Osteocyte (in vitro differentiated cells): ENCODE results near the gene OPA1. TPM values are rescaled to one million over a fixed set of nuclear protein-coding genes. Genes with fewer than 3 reads are reported as not detected.

Experiments
- DNase-seq: peaks from one replicate; pipeline ENCODE4 v3.0.0; 2021; ENCODE audit warnings: mixed read lengths; ENCODE audit not compliant: unreplicated experiment; ENCODE audit errors: extremely low spot score
- H3K27ac Mint-ChIP-seq: one replicate; pipeline ENCODE4 v1.8.0; 2021; ENCODE audit warnings: mild to moderate bottlenecking, mixed read lengths; ENCODE audit not compliant: unreplicated experiment
- H3K27me3 Mint-ChIP-seq: one replicate; pipeline ENCODE4 v1.8.0; 2021; ENCODE audit warnings: mixed read lengths; ENCODE audit not compliant: unreplicated experiment
- H3K36me3 Mint-ChIP-seq: one replicate; pipeline ENCODE4 v1.8.0; 2021; ENCODE audit warnings: mixed read lengths; ENCODE audit not compliant: unreplicated experiment
- H3K4me1 Mint-ChIP-seq: one replicate; pipeline ENCODE4 v1.8.0; 2021; ENCODE audit warnings: mixed read lengths; ENCODE audit not compliant: unreplicated experiment
- H3K4me3 Mint-ChIP-seq: one replicate; pipeline ENCODE4 v1.8.0; 2021; ENCODE audit warnings: mild to moderate bottlenecking, moderate library complexity, mixed read lengths; ENCODE audit not compliant: unreplicated experiment
- H3K9me3 Mint-ChIP-seq: one replicate; pipeline ENCODE4 v1.8.0; 2021; ENCODE audit warnings: mixed read lengths; ENCODE audit not compliant: unreplicated experiment
- total RNA-seq: library from RNA; stranded (reverse); gene quantifications from 2 replicates; pipeline ENCODE4 v1.2.1, GENCODE V29; 2021
- TF ChIP-seq, protein P1 (sequence below): fragments of 200-600 bp; sonication (generic); IDR thresholded peaks from 2 replicates; pipeline ENCODE4 v1.5.0; 2021; ENCODE audit warnings: antibody characterized with exemption, mild to moderate bottlenecking, moderate library complexity

OPA1 gene
- total RNA-seq, 1 donor from 2014 or later = 49.6 TPM

DNA sequence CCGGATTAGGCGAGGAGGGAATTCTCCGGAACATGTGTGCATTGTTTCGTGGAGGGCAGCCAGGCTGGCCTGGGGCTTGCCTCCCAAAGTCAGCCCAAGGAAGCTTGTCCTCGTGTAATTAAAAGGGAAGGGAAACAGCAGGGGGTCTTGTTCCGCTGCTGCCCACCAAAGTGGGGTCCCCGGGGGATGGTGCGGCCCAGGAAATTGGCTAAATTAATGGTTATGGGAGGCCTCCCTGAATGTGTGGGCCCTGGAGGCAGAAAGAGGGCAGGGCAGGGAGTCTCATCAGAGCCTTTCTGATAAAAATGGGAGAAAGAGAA is 118.1 kb downstream of the OPA1 start:
- Mint-ChIP-seq H3K27ac (no peak overlapping the region), H3K4me3 (no peak overlapping the region), H3K4me1 (peaks cover 9% of the 10 kb centered on the region), H3K36me3 (no peaks in the 10 kb centered on the region), H3K27me3 (peaks cover 8% of the 10 kb centered on the region), H3K9me3 (peaks cover 16% of the 10 kb centered on the region)
- no peak for DNase-seq
- TF ChIP-seq, protein P1, sequence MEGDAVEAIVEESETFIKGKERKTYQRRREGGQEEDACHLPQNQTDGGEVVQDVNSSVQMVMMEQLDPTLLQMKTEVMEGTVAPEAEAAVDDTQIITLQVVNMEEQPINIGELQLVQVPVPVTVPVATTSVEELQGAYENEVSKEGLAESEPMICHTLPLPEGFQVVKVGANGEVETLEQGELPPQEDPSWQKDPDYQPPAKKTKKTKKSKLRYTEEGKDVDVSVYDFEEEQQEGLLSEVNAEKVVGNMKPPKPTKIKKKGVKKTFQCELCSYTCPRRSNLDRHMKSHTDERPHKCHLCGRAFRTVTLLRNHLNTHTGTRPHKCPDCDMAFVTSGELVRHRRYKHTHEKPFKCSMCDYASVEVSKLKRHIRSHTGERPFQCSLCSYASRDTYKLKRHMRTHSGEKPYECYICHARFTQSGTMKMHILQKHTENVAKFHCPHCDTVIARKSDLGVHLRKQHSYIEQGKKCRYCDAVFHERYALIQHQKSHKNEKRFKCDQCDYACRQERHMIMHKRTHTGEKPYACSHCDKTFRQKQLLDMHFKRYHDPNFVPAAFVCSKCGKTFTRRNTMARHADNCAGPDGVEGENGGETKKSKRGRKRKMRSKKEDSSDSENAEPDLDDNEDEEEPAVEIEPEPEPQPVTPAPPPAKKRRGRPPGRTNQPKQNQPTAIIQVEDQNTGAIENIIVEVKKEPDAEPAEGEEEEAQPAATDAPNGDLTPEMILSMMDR = no peak

DNA sequence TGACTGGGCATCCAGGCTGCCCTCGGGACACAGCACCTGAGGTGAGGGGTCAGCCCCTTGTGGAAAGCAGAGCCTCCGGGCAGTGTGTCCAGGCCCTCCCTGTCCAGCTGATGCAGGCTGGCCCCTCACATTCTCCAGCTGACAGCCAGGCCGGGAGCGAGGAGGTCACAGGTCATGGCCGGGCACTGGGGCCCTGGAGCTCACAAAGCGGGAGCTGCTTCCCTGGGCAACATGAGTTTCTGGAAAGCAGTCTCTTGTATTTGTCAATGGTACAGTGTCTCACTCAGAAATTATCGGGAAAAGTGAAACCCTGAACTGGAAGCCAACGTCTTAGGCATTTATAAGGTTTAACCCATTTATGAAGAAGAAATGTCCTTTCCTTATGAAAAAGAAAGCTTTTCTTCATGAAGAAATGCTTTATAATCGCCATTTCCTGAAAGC is 118.5 kb downstream of the OPA1 start:
- Mint-ChIP-seq H3K9me3 (peaks cover 16% of the 10 kb centered on the region), H3K4me3 (no peak overlapping the region), H3K36me3 (no peaks in the 10 kb centered on the region), H3K27ac (no peak overlapping the region), H3K4me1 (peaks cover 9% of the 10 kb centered on the region), H3K27me3 (peaks cover 8% of the 10 kb centered on the region)
- TF ChIP-seq, protein P1 = no peak
- DNase-seq = no peak

DNA sequence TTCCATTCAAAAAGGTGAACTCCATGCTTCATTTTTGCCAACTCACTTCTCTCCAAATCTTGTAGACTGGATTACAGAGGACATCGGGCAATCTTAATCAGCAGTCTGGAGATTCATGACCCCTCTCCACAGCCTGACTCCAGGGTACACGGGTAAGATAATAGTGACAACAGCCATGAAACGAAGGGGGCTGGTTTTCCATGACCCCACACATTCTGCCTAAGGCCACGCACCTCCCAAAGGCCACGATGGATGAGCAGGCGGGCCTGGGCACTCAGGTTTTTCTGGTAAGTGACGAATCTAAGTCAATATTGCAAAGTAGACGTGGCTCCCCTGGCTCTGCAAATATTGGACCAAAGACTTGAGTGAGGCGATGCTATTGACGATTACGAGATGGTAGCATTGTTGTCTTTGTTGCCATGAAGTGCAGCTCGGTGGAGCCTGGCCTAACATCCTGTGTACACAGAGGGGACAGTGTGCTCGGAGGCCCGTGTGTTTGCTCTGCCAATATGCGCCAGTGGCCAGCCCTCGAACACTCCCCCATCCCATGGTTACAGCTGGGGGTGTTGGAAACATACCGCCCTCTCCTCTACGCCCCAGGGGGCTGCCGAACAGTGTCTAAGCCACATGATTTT is 119.1 kb downstream of the OPA1 start:
- Mint-ChIP-seq H3K9me3 (peaks cover 16% of the 10 kb centered on the region), H3K27ac (no peak overlapping the region), H3K4me3 (no peak overlapping the region), H3K4me1 (peaks cover 9% of the 10 kb centered on the region), H3K27me3 (peaks cover 8% of the 10 kb centered on the region), H3K36me3 (no peaks in the 10 kb centered on the region)
- no peak for DNase-seq
- TF ChIP-seq, protein P1 = no peak

DNA sequence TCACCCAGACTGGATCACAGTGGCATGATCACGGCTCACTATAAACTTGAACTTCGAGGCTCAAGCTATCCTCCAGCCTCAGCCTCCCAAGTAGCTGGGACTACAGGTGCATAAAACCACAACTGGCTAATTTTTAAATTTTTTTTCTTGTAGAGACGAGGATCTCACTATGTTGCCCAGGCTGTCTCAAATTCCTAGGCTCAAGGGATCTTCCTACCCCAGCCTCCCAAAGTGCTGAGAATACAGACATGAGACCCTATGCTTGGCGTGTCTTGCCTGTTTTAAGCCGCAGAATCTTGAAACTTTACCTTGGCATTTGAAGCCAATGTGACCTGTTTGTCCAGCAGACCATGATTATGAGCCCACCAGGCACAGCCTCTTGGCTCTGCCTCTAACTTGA is 119.9 kb downstream of the OPA1 start:
- H3K9me3 Mint-ChIP-seq = peaks cover 12% of the 10 kb centered on the region
- peaks cover 11% of the 10 kb centered on the region for H3K27me3 Mint-ChIP-seq

DNA sequence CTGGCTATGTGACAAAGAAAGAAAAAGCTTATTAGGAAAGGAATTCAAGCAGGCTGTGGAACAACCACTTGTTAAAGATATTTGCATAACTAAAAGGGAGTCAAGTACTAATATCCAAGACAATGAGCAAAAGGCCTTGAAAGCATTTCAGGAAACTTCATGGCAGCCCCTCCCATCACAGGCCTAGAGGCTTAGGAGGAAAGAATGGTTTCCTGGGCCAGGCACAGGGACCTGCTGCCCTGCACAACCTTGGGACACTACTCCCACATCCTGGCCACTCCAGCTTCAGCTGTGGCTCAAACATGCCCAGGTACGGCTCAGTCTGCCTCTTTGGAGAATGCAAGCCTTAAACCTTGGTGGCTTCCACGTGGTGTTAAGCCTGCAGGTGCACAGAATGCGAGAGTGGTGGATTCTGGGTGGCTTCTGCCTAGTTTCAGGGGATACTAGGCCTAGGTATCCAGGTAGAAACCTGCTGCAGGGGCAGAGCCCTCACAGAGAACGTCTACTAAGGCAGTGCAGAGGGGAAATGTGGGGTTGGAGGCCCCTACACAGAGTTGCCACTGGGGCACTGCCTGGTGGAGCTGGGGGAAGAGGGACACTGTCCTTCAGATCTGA is 121.6 kb downstream of the OPA1 start:
- no peak overlapping the region for H3K4me3 Mint-ChIP-seq
- peaks cover 9% of the 10 kb centered on the region for H3K4me1 Mint-ChIP-seq
- H3K27me3 Mint-ChIP-seq = peaks cover 14% of the 10 kb centered on the region
- H3K36me3 Mint-ChIP-seq = no peaks in the 10 kb centered on the region
- peaks cover 17% of the 10 kb centered on the region for H3K9me3 Mint-ChIP-seq
- no peak overlapping the region for H3K27ac Mint-ChIP-seq
- no peak for DNase-seq
- TF ChIP-seq, protein P1 = no peak

More for the DNA sequence above, 119.9 kb downstream of the OPA1 start:
- H3K36me3 Mint-ChIP-seq = no peaks in the 10 kb centered on the region
- TF ChIP-seq, protein P1 = no peak
- H3K4me3 Mint-ChIP-seq = no peak overlapping the region
- DNase-seq = no peak
- H3K27ac Mint-ChIP-seq = no peak overlapping the region
- H3K4me1 Mint-ChIP-seq = peaks cover 9% of the 10 kb centered on the region
